Hematopoietic multipotent progenitor cell treated with erythropoietin and hydrocortisone succinate and interleukin-3 and kit ligand, for 8 days (in vitro differentiated cells): ENCODE results near the gene ACSF2.

Experiments
- DNase-seq: peaks from one replicate; pipeline ENCODE4 v3.0.0-alpha.2; 2015

The ACSF2 gene

GRCh38 chr17:50505591-50506130 lies 79.6 kb downstream of the ACSF2 start:
- DNase-seq: no peak

GRCh38 chr17:50506298-50506697 lies 80.3 kb downstream of the ACSF2 start:
- DNase-seq: no peak

- DNase-seq: peak; percentile 84
Measured at GRCh38 chr17:50507871-50508572, 82.0 kb downstream of the ACSF2 start, which contains the start of gene MYCBPAP. Gene MYCBPAP (plus strand): TSS chr17:50508439. CDS start chr17:50508675, 236 bp downstream.

- no peak for DNase-seq
Measured at GRCh38 chr17:50508573-50509460, 82.8 kb downstream of the ACSF2 start.

- DNase-seq: no peak
Measured at GRCh38 chr17:50511058-50511457, 85.0 kb downstream of the ACSF2 start.

GRCh38 chr17:50513495-50513894 lies 87.5 kb downstream of the ACSF2 start:
- DNase-seq: no peak

GRCh38 chr17:50514388-50514787 lies 88.4 kb downstream of the ACSF2 start:
- DNase-seq: no peak

- DNase-seq: no peak
Measured at GRCh38 chr17:50514936-50515702, 89.1 kb downstream of the ACSF2 start.

- DNase-seq: no peak
Measured at GRCh38 chr17:50517011-50517410, 91.0 kb downstream of the ACSF2 start.

- no peak for DNase-seq
Measured at GRCh38 chr17:50517504-50518383, 91.7 kb downstream of the ACSF2 start.

GRCh38 chr17:50518384-50519023 lies 92.5 kb downstream of the ACSF2 start:
- no peak for DNase-seq

GRCh38 chr17:50519141-50519834 lies 93.3 kb downstream of the ACSF2 start:
- no peak for DNase-seq

GRCh38 chr17:50520483-50520882 lies 94.5 kb downstream of the ACSF2 start:
- DNase-seq: no peak

GRCh38 chr17:50521514-50521913 lies 95.5 kb downstream of the ACSF2 start:
- no peak for DNase-seq

GRCh38 chr17:50522766-50523165 lies 96.7 kb downstream of the ACSF2 start:
- DNase-seq: no peak

- no peak for DNase-seq
Measured at GRCh38 chr17:50523208-50523607, 97.2 kb downstream of the ACSF2 start.
